Astrocyte of the spinal cord (primary cell): ENCODE measurements around the gene KRTAP5-10.

Source experiments
- DNase-seq: peaks from one replicate; pipeline ENCODE4 v3.0.0; 2011; ENCODE audit warnings: low read depth, low spot score
- H3K4me3 ChIP-seq: 2 replicates; pipeline ENCODE4 v1.5.1; 2011; ENCODE audit warnings: low read depth, mild to moderate bottlenecking, low read length, moderate library complexity
- CTCF ChIP-seq: IDR thresholded peaks from 2 replicates; pipeline ENCODE4 v1.5.1; 2012; ENCODE audit warnings: low read depth, mild to moderate bottlenecking, low read length, inconsistent platforms
- in situ Hi-C: cut with HindIII; loops from 2 replicates; pipeline ENCODE4 v1.10.0; 2017; ENCODE audit warnings: low sequenced_read_pairs

Gene KRTAP5-10

DNA sequence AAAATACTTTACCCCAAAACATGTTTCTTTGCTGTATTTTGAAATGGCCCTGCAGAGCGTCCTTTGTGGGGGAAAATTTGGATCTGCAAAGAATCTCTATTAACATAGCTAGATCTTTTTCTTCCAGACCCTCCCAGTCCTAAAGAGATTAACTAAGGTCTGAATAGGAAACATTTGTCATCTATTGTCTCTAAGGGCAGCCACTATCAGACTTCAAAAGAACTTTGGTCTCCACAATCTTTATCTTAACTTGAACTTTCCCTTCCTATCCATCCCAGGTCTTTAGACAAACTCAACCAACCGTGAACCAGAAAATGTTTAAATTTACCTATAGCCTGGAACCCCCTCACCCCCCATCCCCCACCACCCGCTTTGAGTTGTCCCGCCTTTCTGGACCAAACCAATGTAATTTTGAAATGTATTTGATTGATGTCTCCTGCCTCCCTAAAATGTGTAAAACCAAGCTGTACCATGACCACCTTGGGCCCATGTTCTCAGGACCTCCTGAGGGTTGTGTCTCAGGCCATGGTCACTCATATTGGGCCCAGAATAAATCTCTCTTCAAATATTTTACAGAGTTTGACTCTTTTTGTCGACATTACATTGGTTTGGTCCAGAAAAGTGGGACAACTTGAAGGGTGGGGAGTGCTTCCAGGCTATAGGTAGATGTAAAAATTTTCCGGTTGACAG lies 20.7 kb upstream of the KRTAP5-10 start:
- DNase-seq: no peak
- in situ Hi-C loops: no loop called here
- no peak for TF ChIP-seq CTCF
- no peak overlapping the region for H3K4me3 ChIP-seq

- TF ChIP-seq CTCF: no peak
- in situ Hi-C loops: no loop called here
- DNase-seq: no peak
- no peak overlapping the region for H3K4me3 ChIP-seq
These were observed 19.9 kb upstream of the KRTAP5-10 start for GRCh38 chr11:71545405-71545966.

DNA sequence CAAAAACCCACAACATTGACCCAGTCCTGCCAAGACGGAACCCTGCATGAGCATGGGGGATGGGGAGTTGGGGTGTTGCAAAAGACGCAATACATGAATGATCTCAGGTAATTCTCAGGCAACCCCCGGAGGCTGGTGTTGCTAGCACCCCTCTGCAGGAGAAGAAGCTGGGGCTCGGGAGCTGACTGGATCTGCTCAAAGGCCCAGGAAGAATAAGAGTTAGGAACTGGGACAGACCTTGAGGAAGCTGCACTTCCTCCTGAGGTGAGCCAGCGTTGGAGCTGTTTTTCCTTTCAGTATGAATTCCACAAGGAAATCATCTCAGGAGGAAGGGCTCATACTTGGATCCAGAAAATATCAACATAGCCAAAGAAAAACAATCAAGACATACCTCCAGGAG lies 17.2 kb upstream of the KRTAP5-10 start, which contains the start of gene KRTAP5-9:
Gene KRTAP5-9, plus strand, starts transcription at position 301 of the 400 bp plus-strand sequence. CDS start 238 bp downstream, outside the sequence.
- no peak for DNase-seq
- no peak for TF ChIP-seq CTCF
- in situ Hi-C loops: no loop called here
- H3K4me3 ChIP-seq: no peak within 1 kb of the TSS

- H3K4me3 ChIP-seq: no peak overlapping the region
- TF ChIP-seq CTCF: no peak
- DNase-seq: no peak
- in situ Hi-C loops: no loop called here
These were observed 16.6 kb upstream of the KRTAP5-10 start for GRCh38 chr11:71548716-71549151.

DNA sequence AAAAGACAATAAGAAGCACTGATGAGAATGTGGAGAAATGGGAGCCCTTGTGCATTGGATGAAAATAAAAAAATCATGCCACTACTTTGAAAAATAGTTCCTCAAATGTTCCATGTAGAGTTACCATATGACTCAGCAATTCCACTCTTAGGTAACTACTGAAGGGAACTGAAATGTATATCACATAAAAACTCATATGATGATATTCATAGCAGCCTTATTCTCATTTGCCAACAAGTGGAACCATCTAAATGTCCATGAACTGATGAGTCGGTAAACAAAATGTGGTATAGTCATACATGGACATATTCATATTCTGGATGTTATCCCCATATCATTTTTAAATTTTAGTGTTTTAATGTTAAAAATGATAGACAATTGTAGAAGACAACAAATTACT lies 13.7 kb upstream of the KRTAP5-10 start:
- TF ChIP-seq CTCF: no peak
- no peak for DNase-seq
- in situ Hi-C loops: no loop called here
- no peak overlapping the region for H3K4me3 ChIP-seq

DNA sequence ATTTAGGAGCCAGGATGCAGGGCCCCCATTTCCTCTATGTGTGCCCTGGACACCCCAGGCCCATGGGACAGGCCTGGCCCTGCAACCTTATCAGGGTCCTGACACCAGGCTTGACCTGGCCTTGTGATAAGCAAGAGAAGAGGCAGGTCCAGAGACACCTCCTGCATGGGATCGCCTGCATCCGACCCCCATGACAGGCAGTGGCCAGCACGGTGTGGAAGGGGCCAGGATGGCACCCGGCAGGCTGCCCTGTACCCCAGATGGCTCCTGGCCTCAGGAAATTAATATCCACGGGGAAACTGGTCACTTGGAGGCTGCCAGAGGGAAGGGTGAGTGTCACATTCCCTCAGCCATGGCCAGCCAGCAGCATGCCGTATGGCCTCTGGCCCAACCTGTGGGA lies 10.4 kb upstream of the KRTAP5-10 start:
- H3K4me3 ChIP-seq: no peak overlapping the region
- DNase-seq: no peak
- no peak for TF ChIP-seq CTCF
- in situ Hi-C loops: no loop called here
